Osteocyte (in vitro differentiated cells): Measurements from ENCODE around the gene GSTCD. TPM values are rescaled to one million over a fixed set of nuclear protein-coding genes. Genes with fewer than 3 reads are reported as not detected.

ENCODE experiments used
- DNase-seq: peaks from one replicate; pipeline ENCODE4 v3.0.0; 2021; ENCODE audit warnings: mixed read lengths; ENCODE audit not compliant: unreplicated experiment; ENCODE audit errors: extremely low spot score
- H3K27ac Mint-ChIP-seq: one replicate; pipeline ENCODE4 v1.8.0; 2021; ENCODE audit warnings: mild to moderate bottlenecking, mixed read lengths; ENCODE audit not compliant: unreplicated experiment
- H3K27me3 Mint-ChIP-seq: one replicate; pipeline ENCODE4 v1.8.0; 2021; ENCODE audit warnings: mixed read lengths; ENCODE audit not compliant: unreplicated experiment
- H3K36me3 Mint-ChIP-seq: one replicate; pipeline ENCODE4 v1.8.0; 2021; ENCODE audit warnings: mixed read lengths; ENCODE audit not compliant: unreplicated experiment
- H3K4me1 Mint-ChIP-seq: one replicate; pipeline ENCODE4 v1.8.0; 2021; ENCODE audit warnings: mixed read lengths; ENCODE audit not compliant: unreplicated experiment
- H3K4me3 Mint-ChIP-seq: one replicate; pipeline ENCODE4 v1.8.0; 2021; ENCODE audit warnings: mild to moderate bottlenecking, moderate library complexity, mixed read lengths; ENCODE audit not compliant: unreplicated experiment
- H3K9me3 Mint-ChIP-seq: one replicate; pipeline ENCODE4 v1.8.0; 2021; ENCODE audit warnings: mixed read lengths; ENCODE audit not compliant: unreplicated experiment
- total RNA-seq: library from RNA; stranded (reverse); gene quantifications from 2 replicates; pipeline ENCODE4 v1.2.1, GENCODE V29; 2021
- TF ChIP-seq, protein P1 (sequence below): fragments of 200-600 bp; sonication (generic); IDR thresholded peaks from 2 replicates; pipeline ENCODE4 v1.5.0; 2021; ENCODE audit warnings: antibody characterized with exemption, mild to moderate bottlenecking, moderate library complexity

The GSTCD gene
- total RNA-seq, 1 donor from 2014 or later = 8.1 TPM

DNA sequence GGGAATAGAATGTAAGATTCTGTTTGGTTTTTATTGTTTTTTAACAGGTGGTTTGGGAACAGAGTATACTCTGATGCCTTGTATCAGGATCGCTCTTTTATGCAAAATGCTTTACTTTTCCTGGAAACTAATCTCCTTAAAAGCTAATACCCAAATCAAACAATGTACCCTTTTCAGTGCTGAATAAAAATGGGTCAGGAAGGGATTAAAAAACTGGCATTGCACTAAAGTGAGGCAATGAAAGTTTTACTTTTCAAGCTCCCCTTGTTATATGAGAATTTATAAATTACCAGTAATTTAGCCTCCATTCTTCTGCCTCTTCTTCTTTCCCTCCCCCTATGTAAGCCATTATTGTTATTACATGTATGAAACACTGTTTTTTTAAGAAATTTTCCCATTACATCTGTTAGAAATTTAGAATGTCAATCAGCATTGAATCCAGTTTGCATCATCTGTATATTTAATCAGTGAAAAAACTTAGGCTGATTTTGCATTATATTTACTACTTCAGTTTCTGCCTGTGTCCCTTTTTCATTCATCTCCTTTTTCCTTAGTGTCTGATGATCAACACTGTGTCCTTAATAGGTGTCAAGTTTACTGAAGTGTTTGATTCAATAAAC, 97.0 kb downstream of the GSTCD start:
- no peaks in the 10 kb centered on the region for H3K36me3 Mint-ChIP-seq
- DNase-seq = no peak
- peak overlapping the region; percentile 46 for H3K27ac Mint-ChIP-seq
- no peaks in the 10 kb centered on the region for H3K27me3 Mint-ChIP-seq
- H3K4me3 Mint-ChIP-seq = no peak overlapping the region
- H3K9me3 Mint-ChIP-seq = no peaks in the 10 kb centered on the region
- peaks cover 32% of the 10 kb centered on the region for H3K4me1 Mint-ChIP-seq
- TF ChIP-seq, protein P1, sequence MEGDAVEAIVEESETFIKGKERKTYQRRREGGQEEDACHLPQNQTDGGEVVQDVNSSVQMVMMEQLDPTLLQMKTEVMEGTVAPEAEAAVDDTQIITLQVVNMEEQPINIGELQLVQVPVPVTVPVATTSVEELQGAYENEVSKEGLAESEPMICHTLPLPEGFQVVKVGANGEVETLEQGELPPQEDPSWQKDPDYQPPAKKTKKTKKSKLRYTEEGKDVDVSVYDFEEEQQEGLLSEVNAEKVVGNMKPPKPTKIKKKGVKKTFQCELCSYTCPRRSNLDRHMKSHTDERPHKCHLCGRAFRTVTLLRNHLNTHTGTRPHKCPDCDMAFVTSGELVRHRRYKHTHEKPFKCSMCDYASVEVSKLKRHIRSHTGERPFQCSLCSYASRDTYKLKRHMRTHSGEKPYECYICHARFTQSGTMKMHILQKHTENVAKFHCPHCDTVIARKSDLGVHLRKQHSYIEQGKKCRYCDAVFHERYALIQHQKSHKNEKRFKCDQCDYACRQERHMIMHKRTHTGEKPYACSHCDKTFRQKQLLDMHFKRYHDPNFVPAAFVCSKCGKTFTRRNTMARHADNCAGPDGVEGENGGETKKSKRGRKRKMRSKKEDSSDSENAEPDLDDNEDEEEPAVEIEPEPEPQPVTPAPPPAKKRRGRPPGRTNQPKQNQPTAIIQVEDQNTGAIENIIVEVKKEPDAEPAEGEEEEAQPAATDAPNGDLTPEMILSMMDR = no peak

DNA sequence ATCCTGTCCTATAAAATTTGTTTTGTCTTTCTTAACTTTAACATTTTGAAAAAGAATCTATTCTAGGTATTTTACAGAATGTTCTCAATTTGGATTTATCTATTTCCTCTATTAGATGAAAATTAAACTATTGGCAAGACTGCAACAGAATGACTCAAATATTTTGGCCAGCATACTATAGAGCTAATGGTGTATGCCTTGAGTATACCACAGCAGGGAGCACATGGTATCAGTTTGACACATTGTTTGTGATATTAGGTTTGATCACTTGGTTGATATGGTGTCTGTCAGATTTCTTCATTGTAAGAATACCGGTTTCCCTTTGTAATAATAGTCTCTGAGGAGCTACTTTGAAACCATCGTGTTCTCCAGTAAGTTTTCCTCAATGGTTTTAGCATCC, 98.9 kb downstream of the GSTCD start:
- Mint-ChIP-seq H3K4me1 (peaks cover 34% of the 10 kb centered on the region), H3K4me3 (no peak overlapping the region), H3K36me3 (no peaks in the 10 kb centered on the region), H3K27ac (no peak overlapping the region), H3K27me3 (no peaks in the 10 kb centered on the region), H3K9me3 (no peaks in the 10 kb centered on the region)
- TF ChIP-seq, protein P1 = no peak
- DNase-seq = no peak

DNA sequence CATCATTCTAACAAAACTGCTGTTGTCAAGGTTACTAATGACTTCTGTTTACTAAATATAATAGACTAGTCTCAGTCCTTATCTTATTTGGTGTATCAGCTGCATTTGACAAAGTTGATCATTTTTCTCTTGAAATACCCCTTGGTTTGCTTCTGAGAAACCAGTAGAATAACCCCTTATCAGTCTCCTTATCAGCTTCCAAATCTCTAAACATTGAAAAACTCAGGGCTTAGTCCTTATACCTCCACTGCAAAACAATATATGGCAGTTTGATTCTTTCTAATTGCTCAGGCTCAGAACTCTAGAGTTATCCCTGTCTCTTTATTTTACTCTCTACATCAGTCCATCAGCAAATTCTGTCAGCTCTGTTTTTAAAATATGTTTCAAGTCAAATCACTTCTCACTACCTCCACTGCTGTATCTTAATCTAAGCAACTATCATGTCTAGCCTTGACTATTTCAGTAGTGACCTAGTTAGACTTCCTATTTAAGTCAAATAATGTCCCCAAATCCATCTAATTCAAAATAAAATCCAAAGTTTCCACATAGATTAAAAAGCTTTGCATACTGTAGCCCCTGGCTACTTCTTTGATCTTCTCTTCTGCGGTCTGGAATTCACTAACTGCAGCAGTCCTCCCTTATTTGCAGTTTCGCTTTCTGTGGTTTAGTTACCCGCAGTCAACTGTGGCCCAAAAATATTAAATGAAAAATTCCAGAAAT, 99.6 kb downstream of the GSTCD start:
- H3K4me1 Mint-ChIP-seq = peaks cover 31% of the 10 kb centered on the region
- no peak for DNase-seq
- peak overlapping the region; percentile 88 for H3K27ac Mint-ChIP-seq
- peak overlapping the region; percentile 66 for H3K4me3 Mint-ChIP-seq
- no peaks in the 10 kb centered on the region for H3K36me3 Mint-ChIP-seq
- H3K27me3 Mint-ChIP-seq = no peaks in the 10 kb centered on the region
- H3K9me3 Mint-ChIP-seq = no peaks in the 10 kb centered on the region
- TF ChIP-seq, protein P1 = no peak

DNA sequence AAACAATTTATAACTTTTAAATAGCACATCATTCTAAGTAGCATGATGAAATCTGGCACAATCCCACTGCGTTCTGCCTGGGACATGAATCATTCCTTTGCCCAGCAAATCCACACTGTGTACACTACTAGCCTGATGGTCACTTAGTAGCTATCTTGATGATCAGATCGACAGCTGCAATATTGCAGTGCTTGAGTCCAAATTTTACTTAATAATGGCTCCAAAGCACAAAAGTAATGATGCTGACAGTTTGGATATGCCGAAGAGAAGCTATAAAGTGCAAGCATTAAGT, 100.1 kb downstream of the GSTCD start:
- TF ChIP-seq, protein P1 = no peak
- Mint-ChIP-seq H3K27me3 (no peaks in the 10 kb centered on the region), H3K27ac (peak overlapping the region; percentile 88), H3K4me3 (peak overlapping the region; percentile 66), H3K36me3 (no peaks in the 10 kb centered on the region), H3K9me3 (peaks cover 3% of the 10 kb centered on the region), H3K4me1 (peaks cover 30% of the 10 kb centered on the region)
- DNase-seq = no peak

DNA sequence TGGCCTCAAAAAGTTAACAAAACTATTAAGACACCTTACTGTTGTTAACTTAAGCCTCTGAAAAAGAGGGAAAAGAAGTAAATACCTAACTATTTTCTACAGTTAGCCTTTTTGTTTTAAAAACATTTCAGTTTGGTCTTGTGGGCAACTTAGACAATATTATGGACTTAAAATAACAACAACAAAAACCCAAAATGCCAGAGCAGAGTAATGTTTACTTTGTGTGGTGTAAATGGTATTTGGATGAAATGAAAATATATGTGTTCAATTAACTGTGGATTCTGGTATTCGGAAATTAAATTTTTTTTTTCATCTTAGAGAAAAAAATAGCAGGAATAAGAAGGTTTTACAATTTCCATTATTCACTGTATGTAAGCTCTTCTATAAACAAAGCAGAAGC, 107.1 kb downstream of the GSTCD start:
- DNase-seq = no peak
- H3K4me3 Mint-ChIP-seq = no peak overlapping the region

More for the DNA sequence above, 107.1 kb downstream of the GSTCD start:
- peaks cover 6% of the 10 kb centered on the region for H3K9me3 Mint-ChIP-seq
- H3K27ac Mint-ChIP-seq = no peak overlapping the region
- H3K4me1 Mint-ChIP-seq = peaks cover 18% of the 10 kb centered on the region
- no peaks in the 10 kb centered on the region for H3K27me3 Mint-ChIP-seq
- TF ChIP-seq, protein P1 = no peak
- H3K36me3 Mint-ChIP-seq = no peaks in the 10 kb centered on the region
